ENCODE results near the gene TAF4. TPM values are rescaled to one million over a fixed set of nuclear protein-coding genes. Genes with fewer than 3 reads are reported as not detected.

Gene TAF4
- total RNA-seq, 1 donor from 2014 or later, result 166 TPM

- no peak for DNase-seq (ENCODE audit: low spot score in 2 of 2)
- H3K27me3 ChIP-seq, result no peaks in the 10 kb centered on the region
- no peak for TF ChIP-seq CTCF (IDR thresholded peaks at IDR 0.05)
- no peak overlapping the region for H3K27ac ChIP-seq
- intact Hi-C loops (cut with DNase I), result no loop called here
- H3K4me1 ChIP-seq, result no peaks in the 10 kb centered on the region
- H3K9me3 ChIP-seq, result no peaks in the 10 kb centered on the region
- no peak overlapping the region for H3K4me3 ChIP-seq
- no peaks in the 10 kb centered on the region for H3K36me3 ChIP-seq
Observed at GRCh38 chr20:61965606-61966491, 99.8 kb downstream of the TAF4 start.

- Histone ChIP-seq H3K4me3 (no peak overlapping the region), H3K27ac (no peak overlapping the region), H3K4me1 (no peaks in the 10 kb centered on the region), H3K9me3 (no peaks in the 10 kb centered on the region), H3K36me3 (no peaks in the 10 kb centered on the region), H3K27me3 (no peaks in the 10 kb centered on the region)
- intact Hi-C loops (cut with DNase I), result no loop called here
- no peak for TF ChIP-seq CTCF (IDR thresholded peaks at IDR 0.05)
- DNase-seq (ENCODE audit: low spot score in 2 of 2), result no peak
Observed at GRCh38 chr20:61964675-61965605, 100.7 kb downstream of the TAF4 start.

- H3K36me3 ChIP-seq, result no peaks in the 10 kb centered on the region
- no peak for TF ChIP-seq CTCF (IDR thresholded peaks at IDR 0.05)
- H3K9me3 ChIP-seq, result no peaks in the 10 kb centered on the region
- no peaks in the 10 kb centered on the region for H3K27me3 ChIP-seq
- no peak overlapping the region for H3K4me3 ChIP-seq
- no peaks in the 10 kb centered on the region for H3K4me1 ChIP-seq
- intact Hi-C loops (cut with DNase I), result no loop called here
- no peak overlapping the region for H3K27ac ChIP-seq
- DNase-seq (ENCODE audit: low spot score in 2 of 2), result no peak
Observed at GRCh38 chr20:61963885-61964674, 101.6 kb downstream of the TAF4 start.

GRCh38 chr20:61963149-61963548 is 102.5 kb downstream of the TAF4 start:
- intact Hi-C loops (cut with DNase I), result no loop called here
- TF ChIP-seq CTCF (IDR thresholded peaks at IDR 0.05), result no peak
- no peak overlapping the region for H3K27ac ChIP-seq
- H3K4me3 ChIP-seq, result no peak overlapping the region
- no peaks in the 10 kb centered on the region for H3K27me3 ChIP-seq
- DNase-seq (ENCODE audit: low spot score in 2 of 2), result no peak
- no peaks in the 10 kb centered on the region for H3K4me1 ChIP-seq
- H3K9me3 ChIP-seq, result no peaks in the 10 kb centered on the region
- H3K36me3 ChIP-seq, result no peaks in the 10 kb centered on the region

- intact Hi-C loops (cut with DNase I), result no loop called here
- DNase-seq (ENCODE audit: low spot score in 2 of 2), result no peak
- H3K9me3 ChIP-seq, result no peaks in the 10 kb centered on the region
Observed at GRCh38 chr20:61960836-61961235, 104.8 kb downstream of the TAF4 start.

More at GRCh38 chr20:61960836-61961235, 104.8 kb downstream of the TAF4 start:
- no peak for TF ChIP-seq CTCF (IDR thresholded peaks at IDR 0.05)
- Histone ChIP-seq H3K27me3 (no peaks in the 10 kb centered on the region), H3K4me3 (no peak overlapping the region), H3K27ac (no peak overlapping the region), H3K4me1 (no peaks in the 10 kb centered on the region), H3K36me3 (no peaks in the 10 kb centered on the region)

Measured in ascending aorta (tissue), 2 donors.